Measurements from ENCODE around the gene NDUFC2.

DNA sequence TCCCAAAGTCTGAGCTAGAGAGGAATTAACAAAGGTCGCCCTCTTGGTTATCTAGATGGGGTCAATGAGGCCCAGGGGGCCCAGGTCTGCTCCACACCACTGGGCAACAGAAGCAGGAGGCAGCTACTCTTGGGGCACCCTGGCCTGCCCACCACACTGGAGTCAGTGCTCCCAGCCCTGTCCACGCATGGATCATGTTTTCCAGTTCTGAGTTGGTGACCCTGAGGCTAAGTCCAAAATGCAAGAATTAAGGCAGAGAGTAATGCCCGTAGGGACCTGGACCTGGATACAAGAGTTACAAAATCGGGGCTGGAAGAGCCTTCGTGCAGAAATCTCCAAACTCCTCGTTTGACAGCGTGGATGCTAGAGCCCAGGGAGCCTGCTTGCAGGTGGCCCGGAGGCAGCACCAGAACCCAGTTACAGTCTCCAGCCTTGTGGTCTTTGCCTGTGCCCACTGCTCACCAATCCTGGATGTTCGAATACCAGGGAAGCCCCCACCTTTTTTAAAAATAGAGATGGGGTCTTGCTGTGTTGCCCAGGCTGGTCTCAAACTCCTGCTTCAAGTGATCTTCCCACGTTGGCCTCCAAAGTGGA is 22.1 kb downstream of the NDUFC2 start:
- no peak for TF ChIP-seq EZH2 (IDR thresholded peaks at IDR 0.05; ENCODE audit: insufficient read depth, poor library complexity, severe bottlenecking)
- TF ChIP-seq EZH2phosphoT487 (IDR thresholded peaks at IDR 0.05; ENCODE audit: insufficient read depth, low read depth): no peak

All from GM23248 (cell line).